Pulmonary artery endothelial cell (primary cell): ENCODE measurements around the gene POLE2. TPM values are rescaled to one million over a fixed set of nuclear protein-coding genes. Genes with fewer than 3 reads are reported as not detected.
"Not testable (repeated sequence)": the region's sequence is repeated elsewhere in the genome, so short reads cannot be mapped to it uniquely, and the experiment has no call there.

Experiments
- DNase-seq: peaks from one replicate; pipeline ENCODE4 v3.0.0-alpha.2; 2011; ENCODE audit warnings: low read depth, low spot score
- total RNA-seq: library from RNA; depleted of rRNA; stranded (reverse); fragments of >200 nt; gene quantifications from 2 replicates; pipeline ENCODE4 v1.2.3, GENCODE V29; 2014

Gene POLE2, protein sequence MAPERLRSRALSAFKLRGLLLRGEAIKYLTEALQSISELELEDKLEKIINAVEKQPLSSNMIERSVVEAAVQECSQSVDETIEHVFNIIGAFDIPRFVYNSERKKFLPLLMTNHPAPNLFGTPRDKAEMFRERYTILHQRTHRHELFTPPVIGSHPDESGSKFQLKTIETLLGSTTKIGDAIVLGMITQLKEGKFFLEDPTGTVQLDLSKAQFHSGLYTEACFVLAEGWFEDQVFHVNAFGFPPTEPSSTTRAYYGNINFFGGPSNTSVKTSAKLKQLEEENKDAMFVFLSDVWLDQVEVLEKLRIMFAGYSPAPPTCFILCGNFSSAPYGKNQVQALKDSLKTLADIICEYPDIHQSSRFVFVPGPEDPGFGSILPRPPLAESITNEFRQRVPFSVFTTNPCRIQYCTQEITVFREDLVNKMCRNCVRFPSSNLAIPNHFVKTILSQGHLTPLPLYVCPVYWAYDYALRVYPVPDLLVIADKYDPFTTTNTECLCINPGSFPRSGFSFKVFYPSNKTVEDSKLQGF
- total RNA-seq, result 14.8 and 18.2 TPM in 2 replicates

DNA sequence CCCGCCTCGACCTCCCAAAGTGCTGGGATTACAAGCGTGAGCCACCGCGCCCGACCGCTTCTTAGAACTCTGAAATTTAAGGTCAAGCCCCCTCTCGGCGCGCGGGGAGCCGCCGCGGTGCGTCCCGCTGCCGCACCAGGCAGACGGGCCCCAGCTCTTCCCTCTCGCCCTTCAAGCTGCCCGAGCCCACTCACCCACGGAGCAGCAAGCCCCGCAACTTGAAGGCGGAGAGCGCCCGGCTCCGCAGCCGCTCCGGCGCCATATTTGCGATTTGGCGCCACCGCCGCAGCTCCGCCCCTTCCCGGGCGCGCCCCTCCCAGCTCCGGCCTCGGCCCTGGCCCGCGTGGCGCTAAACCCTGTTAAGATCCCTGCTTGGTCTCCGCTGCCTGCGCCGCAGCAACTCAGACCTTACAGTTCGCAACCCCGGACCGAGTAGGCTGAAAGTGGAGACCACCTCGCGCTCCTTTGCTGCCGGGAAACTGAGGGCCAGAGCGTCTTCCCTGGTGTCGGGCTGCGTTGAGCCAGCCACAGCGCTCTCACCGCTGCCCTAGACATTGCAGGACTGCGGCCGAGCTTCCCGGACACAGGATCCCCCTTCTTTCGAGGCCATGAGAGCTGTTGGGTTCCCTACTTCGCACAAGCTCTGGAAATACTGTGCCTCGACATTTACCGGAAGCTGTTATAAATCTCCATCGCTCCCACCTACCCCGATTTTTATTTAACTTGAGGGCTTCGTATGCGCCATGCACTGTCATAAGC is at the start of gene POLE2:
TSS of gene POLE2 (minus strand) at position 273 of the 759 bp plus-strand sequence. CDS start at position 262, 11 bp downstream.
- no peak for DNase-seq

DNA sequence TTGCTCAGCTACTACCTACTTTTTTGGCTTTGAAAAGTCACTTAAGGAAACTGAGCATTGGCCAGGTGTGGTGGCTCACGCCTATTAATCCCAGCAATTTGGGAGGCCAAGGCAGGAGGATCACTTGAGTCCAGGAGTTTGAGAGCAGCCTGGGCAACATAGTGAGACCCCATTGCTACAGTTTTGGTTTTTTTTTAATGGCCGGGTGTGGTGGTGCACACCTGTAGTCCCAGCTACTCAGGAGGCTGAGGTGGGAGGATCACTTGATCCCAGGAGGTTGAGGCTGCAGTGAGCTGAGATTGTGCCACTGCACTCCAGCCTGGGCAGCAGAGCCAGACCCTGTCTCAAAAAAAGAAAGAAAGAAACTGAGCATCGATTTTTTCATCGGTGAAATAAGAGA is 47.7 kb upstream of the POLE2 start:
- not testable (repeated sequence) for DNase-seq

DNA sequence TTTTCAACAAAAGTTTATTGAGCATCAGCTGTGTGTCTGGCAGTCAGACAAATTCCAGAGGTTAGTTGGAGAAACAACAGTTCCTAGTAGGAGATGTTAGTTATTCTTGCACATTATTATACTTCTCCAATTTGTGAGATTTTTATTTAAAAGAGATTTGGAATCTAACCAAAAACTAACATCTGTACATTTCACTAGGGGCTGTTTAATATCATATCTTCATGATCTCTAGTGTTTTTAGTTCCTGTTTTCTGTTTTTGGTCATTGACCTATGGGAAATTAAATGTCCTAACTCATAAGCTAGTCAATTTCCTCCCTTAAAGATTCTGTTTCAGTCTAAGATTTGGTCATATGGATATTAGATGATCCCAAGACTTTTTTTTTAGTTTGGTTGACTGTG is 45.8 kb upstream of the POLE2 start:
- no peak for DNase-seq

DNA sequence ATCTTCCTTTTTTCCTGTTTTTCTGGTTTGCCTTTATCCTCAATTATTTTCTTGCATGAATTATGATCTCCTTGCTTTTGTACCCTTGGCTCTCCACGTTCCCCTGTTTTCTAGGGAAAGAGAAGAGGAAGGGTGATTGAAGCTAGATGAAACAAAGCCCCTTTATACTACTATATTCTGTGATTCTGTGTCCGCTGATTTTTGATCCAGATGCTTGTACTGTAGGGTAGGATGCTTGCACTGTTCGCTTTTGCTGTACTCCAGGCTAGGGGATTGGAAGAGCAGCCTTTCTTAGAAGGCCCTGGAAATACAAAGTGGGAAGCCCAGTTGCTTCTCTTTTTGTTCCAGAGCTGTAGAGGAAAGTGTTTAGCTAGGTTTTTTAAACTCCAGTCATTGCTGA is 44.9 kb upstream of the POLE2 start:
- DNase-seq, result no peak

GRCh38 chr14:49727171-49727570 is 39.2 kb upstream of the POLE2 start:
- DNase-seq, result no peak

DNA sequence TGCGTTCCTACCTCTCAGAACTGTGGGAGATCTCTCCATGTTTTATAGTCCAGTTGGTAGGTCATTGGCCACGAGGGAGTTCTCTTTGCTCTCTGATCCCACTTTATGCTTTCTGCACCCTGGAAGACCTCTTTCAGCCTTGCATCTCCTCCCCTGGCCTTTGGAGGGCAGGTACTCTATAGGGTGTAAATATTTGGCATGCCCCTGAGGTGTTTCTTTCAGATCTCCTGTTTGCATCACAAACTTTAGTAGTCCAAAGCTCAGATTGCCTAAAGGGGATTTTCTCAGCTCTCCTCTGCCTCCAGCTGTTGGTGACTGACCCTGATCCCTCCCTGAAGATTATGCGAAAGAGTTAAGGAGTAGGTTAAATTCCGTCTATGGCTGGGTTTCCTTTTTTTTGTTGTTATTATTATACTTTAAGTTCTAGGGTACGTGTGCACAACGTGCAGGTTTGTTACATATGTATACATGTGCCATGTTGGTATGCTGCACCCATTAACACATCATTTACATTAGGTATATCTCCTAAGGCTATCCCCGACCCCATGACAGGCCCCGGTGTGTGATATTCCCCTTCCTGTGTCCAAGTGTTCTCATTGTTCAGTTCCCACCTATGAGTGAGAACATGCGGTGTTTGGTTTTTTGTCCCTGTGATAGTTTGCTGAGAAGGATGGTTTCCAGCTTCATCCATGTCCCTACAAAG is 33.9 kb upstream of the POLE2 start:
- not testable (repeated sequence) for DNase-seq

GRCh38 chr14:49720744-49721143 is 32.7 kb upstream of the POLE2 start:
- no peak for DNase-seq

- DNase-seq, result not testable (repeated sequence)
These were observed 23.0 kb upstream of the POLE2 start for GRCh38 chr14:49710993-49711392.

GRCh38 chr14:49704471-49704870 is 16.5 kb upstream of the POLE2 start:
- DNase-seq, result not testable (repeated sequence)

GRCh38 chr14:49703965-49704364 is 16.0 kb upstream of the POLE2 start:
- no peak for DNase-seq

- no peak for DNase-seq
These were observed 14.7 kb upstream of the POLE2 start for GRCh38 chr14:49702725-49703124.

DNA sequence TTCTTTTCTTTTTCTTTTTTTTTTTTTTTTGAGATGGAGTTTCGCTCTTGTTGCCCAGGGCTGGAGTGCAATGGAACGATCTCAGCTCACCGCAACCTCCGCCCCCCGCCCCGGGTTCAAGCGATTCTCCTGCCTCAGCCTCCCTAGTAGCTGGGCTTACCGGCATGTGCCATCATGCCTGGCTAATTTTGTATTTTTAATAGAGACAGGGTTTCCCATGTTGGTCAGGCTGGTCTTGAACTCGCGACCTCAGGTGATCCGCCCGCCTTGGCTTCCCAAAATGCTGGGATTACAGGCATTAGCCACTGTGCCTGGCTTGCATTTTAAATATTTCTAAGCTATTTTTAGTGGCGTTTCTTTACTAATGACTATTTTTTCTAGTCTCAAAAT is 5.7 kb upstream of the POLE2 start:
- DNase-seq, result not testable (repeated sequence)

- DNase-seq, result peak; percentile 41
These were observed 5.1 kb upstream of the POLE2 start, which contains the start of gene KLHDC1 for GRCh38 chr14:49692811-49693734. Gene KLHDC1 (plus strand): TSS chr14:49693120. CDS start chr14:49693195, 75 bp downstream.

- DNase-seq, result no peak
These were observed 4.3 kb upstream of the POLE2 start for GRCh38 chr14:49692193-49692757.

DNA sequence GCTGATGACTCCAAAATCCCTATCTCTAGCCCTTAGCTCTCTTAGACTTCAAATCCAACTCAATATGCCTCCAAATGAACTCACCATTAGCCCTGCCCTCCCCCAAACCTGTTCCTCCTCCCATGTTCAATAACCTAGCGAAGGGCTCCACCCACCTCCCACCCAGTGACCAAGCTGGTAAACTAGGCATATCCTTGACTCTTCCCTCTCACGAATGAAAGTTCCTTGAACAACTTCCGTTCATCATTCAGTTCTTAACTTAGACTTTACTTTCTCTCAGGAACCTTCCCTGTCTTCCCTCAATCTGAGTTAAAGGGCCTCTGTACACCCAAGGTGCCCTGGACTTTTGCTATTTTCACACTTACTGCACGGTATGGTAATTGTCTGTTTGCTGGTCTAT is 3.0 kb upstream of the POLE2 start:
- no peak for DNase-seq

DNA sequence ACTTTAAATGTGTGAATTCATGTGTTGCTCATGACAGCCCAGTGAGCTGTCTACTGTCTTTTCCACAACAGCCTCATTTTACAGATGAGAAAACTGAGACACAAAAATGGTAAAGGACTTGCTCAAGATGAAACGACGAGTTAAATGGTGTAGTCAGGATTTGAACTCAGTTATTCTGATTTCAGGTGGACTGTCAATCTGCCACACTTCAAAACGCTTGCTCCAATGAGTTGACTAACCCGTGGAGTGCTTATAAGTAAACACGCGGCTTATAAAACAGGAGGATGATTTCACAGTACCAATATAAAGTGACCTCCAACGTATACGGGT is 652 bp upstream of the POLE2 start:
- no peak for DNase-seq

DNA sequence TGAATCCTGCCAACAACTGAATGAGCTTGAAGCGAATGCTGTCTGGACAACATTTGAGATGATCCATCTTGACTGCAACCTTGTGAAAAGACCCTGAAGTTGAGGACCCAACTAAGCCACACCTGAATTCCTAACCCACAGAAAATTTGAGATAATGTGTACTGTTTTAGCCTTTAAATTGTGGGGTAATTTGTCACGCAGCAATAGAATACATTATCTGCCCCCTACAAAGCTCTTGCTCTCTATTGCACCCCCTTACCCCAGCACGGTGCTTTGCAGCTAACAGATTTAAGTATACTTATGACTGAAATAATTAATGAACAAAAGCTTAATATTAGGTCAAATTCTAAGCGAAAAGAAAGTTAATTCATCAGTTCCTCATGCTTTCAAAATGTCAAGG is 1.6 kb downstream of the POLE2 start:
- DNase-seq, result no peak

DNA sequence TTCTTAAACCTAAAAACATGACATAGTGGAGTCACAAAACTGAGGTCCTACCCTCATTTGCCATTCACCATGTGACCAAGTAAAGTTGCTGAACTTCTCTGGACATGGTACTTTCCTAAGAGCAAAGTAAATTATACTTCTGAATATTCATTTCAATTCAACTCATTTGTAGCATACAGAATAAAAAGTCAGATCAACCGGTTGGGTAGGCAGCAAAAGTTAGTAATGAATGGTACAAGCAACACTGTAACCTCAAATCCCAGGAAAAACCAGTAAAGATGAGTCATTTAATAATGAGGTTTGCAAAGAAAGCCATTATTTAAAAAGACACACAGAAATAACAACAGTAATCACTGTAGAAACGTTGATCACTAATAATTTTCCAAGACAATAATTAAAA is 8.7 kb downstream of the POLE2 start:
- DNase-seq, result no peak

DNA sequence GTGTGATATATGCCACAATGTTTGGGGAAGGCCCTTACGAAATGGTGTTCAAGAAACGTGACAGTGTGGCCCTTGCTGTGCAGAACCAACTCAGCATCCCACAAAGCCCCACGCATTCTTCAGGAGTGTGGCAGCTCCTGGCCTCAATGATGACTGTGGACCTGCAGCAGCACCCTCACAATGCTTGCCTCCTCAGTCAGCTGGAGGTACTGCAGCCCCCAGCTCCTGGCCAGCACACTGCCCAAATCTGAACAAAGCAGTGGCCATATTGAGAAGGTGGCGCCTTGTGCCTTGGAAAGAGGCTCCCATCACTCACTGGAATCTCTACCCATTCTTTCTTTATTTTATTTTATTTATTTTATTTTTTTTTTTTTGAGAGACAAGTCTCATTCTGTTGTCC is 10.4 kb downstream of the POLE2 start:
- DNase-seq, result no peak

GRCh38 chr14:49673586-49673985 is 14.4 kb downstream of the POLE2 start:
- no peak for DNase-seq
